SU-DHL-6 (cell line): Measurements from ENCODE around the gene GPI.

Experiments used
- EZH2phosphoT487 ChIP-seq: fragments of 200-600 bp; sonication (generic), shearing (Covaris generic); conservative IDR thresholded peaks from 2 replicates; pipeline ENCODE4 v1.6.1; 2018; ENCODE audit warnings: mild to moderate bottlenecking, antibody characterized with exemption, low read length, moderate library complexity, mixed read lengths
- TF ChIP-seq, protein P1 (sequence below): fragments of 200-600 bp; sonication (generic); IDR thresholded peaks from one replicate; pipeline ENCODE4 v1.5.1; 2017; ENCODE audit warnings: antibody characterized with exemption, mild to moderate bottlenecking, low read length, moderate library complexity; ENCODE audit not compliant: insufficient read depth, poor library complexity, severe bottlenecking

DNA sequence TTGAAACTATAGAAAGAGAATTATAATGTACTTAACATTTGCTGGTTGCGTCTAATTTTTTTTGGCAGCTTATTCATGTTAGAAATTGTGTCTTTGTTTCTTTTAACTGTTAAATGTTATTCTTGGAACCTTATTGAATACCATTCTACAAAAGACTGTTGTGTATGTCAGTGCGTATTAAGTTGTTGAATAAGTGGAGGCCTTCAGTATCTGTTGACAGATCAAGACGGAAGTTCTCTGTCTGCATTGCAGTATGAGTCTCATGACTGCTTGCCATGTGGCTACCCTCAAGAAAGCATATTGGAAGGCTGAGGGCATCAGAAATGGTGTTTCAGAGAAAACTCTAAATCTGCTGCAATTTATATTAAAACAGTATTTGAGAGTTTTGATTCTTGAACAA is 71.7 kb downstream of the GPI start:
- TF ChIP-seq, protein P1, sequence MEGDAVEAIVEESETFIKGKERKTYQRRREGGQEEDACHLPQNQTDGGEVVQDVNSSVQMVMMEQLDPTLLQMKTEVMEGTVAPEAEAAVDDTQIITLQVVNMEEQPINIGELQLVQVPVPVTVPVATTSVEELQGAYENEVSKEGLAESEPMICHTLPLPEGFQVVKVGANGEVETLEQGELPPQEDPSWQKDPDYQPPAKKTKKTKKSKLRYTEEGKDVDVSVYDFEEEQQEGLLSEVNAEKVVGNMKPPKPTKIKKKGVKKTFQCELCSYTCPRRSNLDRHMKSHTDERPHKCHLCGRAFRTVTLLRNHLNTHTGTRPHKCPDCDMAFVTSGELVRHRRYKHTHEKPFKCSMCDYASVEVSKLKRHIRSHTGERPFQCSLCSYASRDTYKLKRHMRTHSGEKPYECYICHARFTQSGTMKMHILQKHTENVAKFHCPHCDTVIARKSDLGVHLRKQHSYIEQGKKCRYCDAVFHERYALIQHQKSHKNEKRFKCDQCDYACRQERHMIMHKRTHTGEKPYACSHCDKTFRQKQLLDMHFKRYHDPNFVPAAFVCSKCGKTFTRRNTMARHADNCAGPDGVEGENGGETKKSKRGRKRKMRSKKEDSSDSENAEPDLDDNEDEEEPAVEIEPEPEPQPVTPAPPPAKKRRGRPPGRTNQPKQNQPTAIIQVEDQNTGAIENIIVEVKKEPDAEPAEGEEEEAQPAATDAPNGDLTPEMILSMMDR, result no peak
- no peak for TF ChIP-seq EZH2phosphoT487
